Ovary (tissue), 3 donors: ENCODE data around the gene PRICKLE2.

Experiments
- CTCF ChIP-seq, 3 donors: fragments of 450-650 bp in 2 of 3; fragments of 200-600 bp in 1 of 3; IDR thresholded peaks; one replicate each; pipeline versions ENCODE4 v1.5.1 to v1.8.0; 2016 to 2022; ENCODE audit warnings: antibody characterized with exemption in 3 of 3, mild to moderate bottlenecking in 1 of 3
- EP300 ChIP-seq: sonication (generic); formaldehyde crosslinking; IDR thresholded peaks from one replicate; pipeline ENCODE4 v1.6.1; 2017; ENCODE audit warnings: antibody characterized with exemption
- POLR2A ChIP-seq: fragments of 450-650 bp; IDR thresholded peaks from one replicate; pipeline ENCODE4 v1.6.1; 2017; ENCODE audit warnings: antibody characterized with exemption, mild to moderate bottlenecking, moderate library complexity
- donor health status: DM: no; HTN: no; CAD: no.

- TF ChIP-seq EP300 (no peak), CTCF (IDR thresholded peaks at IDR 0.05) (no peak), POLR2A (no peak)
Measured at GRCh38 chr3:64104006-64104405, 121.3 kb downstream of the PRICKLE2 start.
